Glutamatergic neuron (in vitro differentiated cells): Measurements from ENCODE around the gene NUP205. TPM values are rescaled to one million over a fixed set of nuclear protein-coding genes. Genes with fewer than 3 reads are reported as not detected.

ENCODE experiments used
- DNase-seq: peaks from one replicate; pipeline ENCODE4 v3.0.0; 2022
- H3K27ac Mint-ChIP-seq: one replicate; pipeline ENCODE4 v1.8.0; 2020; ENCODE audit warnings: mild to moderate bottlenecking, mixed read lengths, inconsistent platforms; ENCODE audit not compliant: unreplicated experiment
- H3K27me3 Mint-ChIP-seq: one replicate; pipeline ENCODE4 v1.8.0; 2020; ENCODE audit warnings: mild to moderate bottlenecking, moderate library complexity, mixed read lengths, inconsistent platforms; ENCODE audit not compliant: unreplicated experiment
- H3K36me3 Mint-ChIP-seq: one replicate; pipeline ENCODE4 v1.8.0; 2020; ENCODE audit warnings: mild to moderate bottlenecking, mixed read lengths, inconsistent platforms; ENCODE audit not compliant: unreplicated experiment
- H3K4me1 Mint-ChIP-seq: one replicate; pipeline ENCODE4 v1.8.0; 2020; ENCODE audit warnings: mild to moderate bottlenecking, low read depth, mixed read lengths, inconsistent platforms; ENCODE audit not compliant: unreplicated experiment
- H3K4me3 Mint-ChIP-seq: one replicate; pipeline ENCODE4 v1.8.0; 2020; ENCODE audit warnings: mild to moderate bottlenecking, mixed read lengths, inconsistent platforms; ENCODE audit not compliant: unreplicated experiment
- H3K9me3 Mint-ChIP-seq: one replicate; pipeline ENCODE4 v1.8.0; 2020; ENCODE audit warnings: mild to moderate bottlenecking, moderate library complexity, mixed read lengths, inconsistent platforms; ENCODE audit not compliant: unreplicated experiment
- total RNA-seq: library from RNA; stranded (reverse); fragmentation: NEBNext Ultra II Directional; extraction: Animal tissue kit (Norgen Biotek cat#: 25700); gene quantifications from one replicate; pipeline ENCODE4 v1.2.1, GENCODE V29; 2021; ENCODE audit not compliant: unreplicated experiment
- TF ChIP-seq, protein P1 (sequence below): fragments of 200-600 bp; sonication (generic); IDR thresholded peaks from one replicate; pipeline ENCODE4 v1.5.0; 2021; ENCODE audit not compliant: partially characterized antibody, unreplicated experiment

The NUP205 gene
- total RNA-seq, 1 donor from 2014 or later: 56.5 TPM

DNA sequence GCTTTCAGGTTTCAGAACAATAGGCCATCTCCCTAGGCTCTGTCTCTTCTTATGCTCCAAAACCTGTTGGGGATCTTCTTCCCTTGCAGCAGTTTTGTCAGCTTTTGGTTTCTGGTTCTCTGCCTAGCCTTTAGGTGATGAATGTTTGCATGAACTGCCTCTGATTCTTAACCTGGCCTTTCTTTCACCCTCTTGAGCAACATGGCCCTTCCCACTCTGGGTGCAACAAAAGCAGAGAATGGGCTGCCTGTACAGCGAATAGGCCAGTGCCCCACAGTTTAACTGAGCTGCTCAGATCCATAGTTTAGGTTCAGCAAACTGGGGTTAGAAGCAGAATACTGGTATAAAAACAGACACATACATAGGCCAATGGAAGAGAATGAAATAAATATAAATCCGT, 18.1 kb upstream of the NUP205 start:
- Mint-ChIP-seq H3K27me3 (no peaks in the 10 kb centered on the region), H3K27ac (no peak overlapping the region), H3K4me1 (no peaks in the 10 kb centered on the region), H3K4me3 (no peak overlapping the region), H3K36me3 (no peaks in the 10 kb centered on the region), H3K9me3 (peaks cover 1% of the 10 kb centered on the region)
- TF ChIP-seq, protein P1, sequence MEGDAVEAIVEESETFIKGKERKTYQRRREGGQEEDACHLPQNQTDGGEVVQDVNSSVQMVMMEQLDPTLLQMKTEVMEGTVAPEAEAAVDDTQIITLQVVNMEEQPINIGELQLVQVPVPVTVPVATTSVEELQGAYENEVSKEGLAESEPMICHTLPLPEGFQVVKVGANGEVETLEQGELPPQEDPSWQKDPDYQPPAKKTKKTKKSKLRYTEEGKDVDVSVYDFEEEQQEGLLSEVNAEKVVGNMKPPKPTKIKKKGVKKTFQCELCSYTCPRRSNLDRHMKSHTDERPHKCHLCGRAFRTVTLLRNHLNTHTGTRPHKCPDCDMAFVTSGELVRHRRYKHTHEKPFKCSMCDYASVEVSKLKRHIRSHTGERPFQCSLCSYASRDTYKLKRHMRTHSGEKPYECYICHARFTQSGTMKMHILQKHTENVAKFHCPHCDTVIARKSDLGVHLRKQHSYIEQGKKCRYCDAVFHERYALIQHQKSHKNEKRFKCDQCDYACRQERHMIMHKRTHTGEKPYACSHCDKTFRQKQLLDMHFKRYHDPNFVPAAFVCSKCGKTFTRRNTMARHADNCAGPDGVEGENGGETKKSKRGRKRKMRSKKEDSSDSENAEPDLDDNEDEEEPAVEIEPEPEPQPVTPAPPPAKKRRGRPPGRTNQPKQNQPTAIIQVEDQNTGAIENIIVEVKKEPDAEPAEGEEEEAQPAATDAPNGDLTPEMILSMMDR: no peak
- no peak for DNase-seq

DNA sequence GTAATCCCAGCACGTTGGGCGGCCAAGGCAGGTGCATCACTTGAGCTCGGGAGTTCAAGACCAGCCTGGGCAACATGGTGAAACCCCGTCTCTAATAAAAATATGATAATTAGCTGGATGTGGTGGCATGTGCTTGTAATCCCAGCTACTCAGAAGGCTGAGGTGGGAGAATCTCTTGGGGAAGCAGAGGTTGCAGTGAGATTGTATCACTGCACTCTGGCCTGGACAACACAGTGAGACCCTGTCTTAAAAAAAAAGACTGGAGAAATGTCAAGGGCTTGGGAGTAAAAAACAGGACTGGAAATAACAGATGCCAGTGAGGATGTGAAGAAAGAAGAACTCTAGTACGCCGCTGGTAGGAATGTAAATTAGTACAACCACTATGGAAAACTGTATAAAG, 16.7 kb upstream of the NUP205 start:
- no peaks in the 10 kb centered on the region for H3K27me3 Mint-ChIP-seq
- peaks cover 1% of the 10 kb centered on the region for H3K9me3 Mint-ChIP-seq

DNA sequence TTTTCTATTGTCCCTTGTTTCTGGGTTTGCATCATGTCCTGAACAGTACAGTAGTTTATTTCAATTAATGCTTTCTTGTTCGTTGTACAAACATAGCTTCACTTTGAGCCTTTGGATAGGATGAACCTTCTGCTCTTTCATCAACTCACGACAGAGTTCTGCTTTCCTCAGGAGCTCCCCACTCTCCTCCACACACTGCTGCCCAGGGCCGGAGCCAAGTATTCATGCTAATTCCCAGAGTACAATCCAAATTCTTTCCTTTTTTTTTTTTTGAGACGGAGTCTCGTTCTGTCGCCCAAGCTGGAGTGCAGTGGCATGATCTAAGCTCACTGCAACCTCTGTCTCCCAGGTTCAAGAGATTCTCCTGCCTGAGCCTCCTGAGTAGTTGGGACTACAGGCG, 7.5 kb upstream of the NUP205 start:
- Mint-ChIP-seq H3K9me3 (no peaks in the 10 kb centered on the region), H3K36me3 (no peaks in the 10 kb centered on the region), H3K4me3 (no peak overlapping the region), H3K4me1 (no peaks in the 10 kb centered on the region), H3K27ac (no peak overlapping the region), H3K27me3 (no peaks in the 10 kb centered on the region)
- no peak for DNase-seq
- TF ChIP-seq, protein P1: no peak

More for the DNA sequence above, 16.7 kb upstream of the NUP205 start:
- no peak overlapping the region for H3K4me3 Mint-ChIP-seq
- DNase-seq: no peak
- TF ChIP-seq, protein P1: no peak
- H3K4me1 Mint-ChIP-seq: no peaks in the 10 kb centered on the region
- H3K36me3 Mint-ChIP-seq: no peaks in the 10 kb centered on the region
- no peak overlapping the region for H3K27ac Mint-ChIP-seq

DNA sequence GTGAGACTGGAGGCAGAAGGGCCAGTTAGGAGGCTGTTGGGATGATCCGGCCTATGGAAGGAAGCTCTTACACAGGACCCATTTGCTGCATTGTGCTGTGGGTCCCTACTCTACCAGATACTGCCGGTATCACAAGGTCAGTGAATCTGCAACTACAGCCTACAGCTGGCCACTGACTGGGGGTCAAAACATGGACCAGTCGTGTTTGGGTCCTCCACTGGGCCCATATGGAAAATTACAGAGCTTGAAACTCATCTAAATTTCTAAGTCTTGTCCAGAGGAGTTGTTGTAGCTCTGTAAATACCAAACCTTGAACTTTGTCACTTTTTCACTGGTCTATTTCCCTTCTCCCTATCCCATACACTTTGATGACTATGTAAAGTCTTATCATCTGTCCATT, 5.6 kb upstream of the NUP205 start:
- H3K9me3 Mint-ChIP-seq: no peaks in the 10 kb centered on the region
- H3K4me1 Mint-ChIP-seq: no peaks in the 10 kb centered on the region
- TF ChIP-seq, protein P1: no peak
- H3K36me3 Mint-ChIP-seq: no peaks in the 10 kb centered on the region
- no peak for DNase-seq
- no peaks in the 10 kb centered on the region for H3K27me3 Mint-ChIP-seq
- H3K4me3 Mint-ChIP-seq: no peak overlapping the region
- H3K27ac Mint-ChIP-seq: no peak overlapping the region

DNA sequence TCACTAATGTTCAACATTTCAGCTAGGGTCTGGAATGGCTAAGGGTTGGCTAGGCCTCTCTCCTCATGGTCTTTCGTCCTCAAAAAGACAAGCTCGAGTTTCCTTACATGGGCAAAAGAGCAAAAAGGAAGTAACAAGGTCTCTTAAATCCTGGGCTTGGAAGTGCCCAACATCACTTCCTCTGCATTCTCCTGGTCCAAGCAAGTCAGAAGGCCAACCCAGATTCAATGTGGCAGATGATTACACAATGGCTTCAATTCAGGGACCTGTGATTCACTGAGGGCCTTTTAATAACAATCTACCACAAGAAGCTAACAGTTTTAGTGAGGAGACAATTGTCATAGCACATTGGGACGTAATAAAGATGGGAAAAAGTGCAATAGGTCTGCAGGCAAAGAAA, 4.4 kb upstream of the NUP205 start:
- TF ChIP-seq, protein P1: no peak
- DNase-seq: no peak
- Mint-ChIP-seq H3K4me3 (no peak overlapping the region), H3K4me1 (no peaks in the 10 kb centered on the region), H3K36me3 (no peaks in the 10 kb centered on the region), H3K27ac (no peak overlapping the region), H3K9me3 (no peaks in the 10 kb centered on the region), H3K27me3 (no peaks in the 10 kb centered on the region)
